HepG2 (cell line): ENCODE data around the gene SMIM45.

Source experiments
- ARNT ChIP-seq: fragments of 450-650 bp; IDR thresholded peaks from 2 replicates; pipeline ENCODE4 v1.6.1; 2017
- DPF2 ChIP-seq: sonication (generic); formaldehyde crosslinking; IDR thresholded peaks from 2 replicates; pipeline ENCODE4 v1.4.0; 2020; ENCODE audit warnings: mild to moderate bottlenecking, low read depth, missing genetic modification reagents, borderline replicate concordance
- MYNN ChIP-seq: sonication (generic); formaldehyde crosslinking; IDR thresholded peaks from 2 replicates; pipeline ENCODE4 v1.4.0; 2020; ENCODE audit warnings: mild to moderate bottlenecking, low read depth, missing genetic modification reagents
- PHF8 ChIP-seq: sonication (generic); formaldehyde crosslinking; IDR thresholded peaks from 2 replicates; pipeline ENCODE4 v1.5.0; 2020; ENCODE audit warnings: missing genetic modification reagents
- ZNF546 ChIP-seq: sonication (generic); formaldehyde crosslinking; conservative IDR thresholded peaks from 2 replicates; pipeline ENCODE4 v1.8.1; 2023; ENCODE audit warnings: mild to moderate bottlenecking, missing genetic modification reagents
- ZNF607 ChIP-seq: sonication (generic); formaldehyde crosslinking; IDR thresholded peaks from 2 replicates; pipeline ENCODE4 v1.5.1; 2020; ENCODE audit warnings: missing genetic modification reagents, mild to moderate bottlenecking, borderline replicate concordance
- ZNF674 ChIP-seq: sonication (generic); formaldehyde crosslinking; IDR thresholded peaks from 2 replicates; pipeline ENCODE4 v1.5.0; 2020; ENCODE audit warnings: low read depth, mild to moderate bottlenecking, missing genetic modification reagents
- ZNF790 ChIP-seq: sonication (generic); formaldehyde crosslinking; IDR thresholded peaks from 2 replicates; pipeline ENCODE4 v1.8.0; 2022; ENCODE audit warnings: missing genetic modification reagents, mild to moderate bottlenecking, borderline replicate concordance
- ZSCAN12 ChIP-seq: sonication (generic); formaldehyde crosslinking; IDR thresholded peaks from 2 replicates; pipeline ENCODE4 v1.9.0; 2021; ENCODE audit warnings: mild to moderate bottlenecking, missing genetic modification reagents
- TF ChIP-seq, protein P1 (sequence below): sonication (generic); formaldehyde crosslinking; IDR thresholded peaks from 2 replicates; pipeline ENCODE4 v1.5.1; 2020; ENCODE audit warnings: mild to moderate bottlenecking, missing genetic modification reagents, moderate library complexity
- TF ChIP-seq, protein P2 (sequence below): sonication (generic); formaldehyde crosslinking; IDR thresholded peaks from 2 replicates; pipeline ENCODE4 v1.4.0; 2020; ENCODE audit warnings: missing genetic modification reagents, mild to moderate bottlenecking, borderline replicate concordance
- TF ChIP-seq, protein P3 (sequence below): sonication (generic); formaldehyde crosslinking; IDR thresholded peaks from 2 replicates; pipeline ENCODE4 v1.8.1; 2023; ENCODE audit warnings: mild to moderate bottlenecking, missing genetic modification reagents
- TF ChIP-seq, protein P4 (sequence below): sonication (generic); formaldehyde crosslinking; IDR thresholded peaks from 2 replicates; pipeline ENCODE4 v1.4.0; 2020; ENCODE audit warnings: missing genetic modification reagents, borderline replicate concordance
- TF ChIP-seq, protein P5 (sequence below): sonication (generic); formaldehyde crosslinking; conservative IDR thresholded peaks from 2 replicates; pipeline ENCODE4 v1.8.0; 2022; ENCODE audit warnings: mild to moderate bottlenecking, moderate library complexity, missing genetic modification reagents

Gene SMIM45

DNA sequence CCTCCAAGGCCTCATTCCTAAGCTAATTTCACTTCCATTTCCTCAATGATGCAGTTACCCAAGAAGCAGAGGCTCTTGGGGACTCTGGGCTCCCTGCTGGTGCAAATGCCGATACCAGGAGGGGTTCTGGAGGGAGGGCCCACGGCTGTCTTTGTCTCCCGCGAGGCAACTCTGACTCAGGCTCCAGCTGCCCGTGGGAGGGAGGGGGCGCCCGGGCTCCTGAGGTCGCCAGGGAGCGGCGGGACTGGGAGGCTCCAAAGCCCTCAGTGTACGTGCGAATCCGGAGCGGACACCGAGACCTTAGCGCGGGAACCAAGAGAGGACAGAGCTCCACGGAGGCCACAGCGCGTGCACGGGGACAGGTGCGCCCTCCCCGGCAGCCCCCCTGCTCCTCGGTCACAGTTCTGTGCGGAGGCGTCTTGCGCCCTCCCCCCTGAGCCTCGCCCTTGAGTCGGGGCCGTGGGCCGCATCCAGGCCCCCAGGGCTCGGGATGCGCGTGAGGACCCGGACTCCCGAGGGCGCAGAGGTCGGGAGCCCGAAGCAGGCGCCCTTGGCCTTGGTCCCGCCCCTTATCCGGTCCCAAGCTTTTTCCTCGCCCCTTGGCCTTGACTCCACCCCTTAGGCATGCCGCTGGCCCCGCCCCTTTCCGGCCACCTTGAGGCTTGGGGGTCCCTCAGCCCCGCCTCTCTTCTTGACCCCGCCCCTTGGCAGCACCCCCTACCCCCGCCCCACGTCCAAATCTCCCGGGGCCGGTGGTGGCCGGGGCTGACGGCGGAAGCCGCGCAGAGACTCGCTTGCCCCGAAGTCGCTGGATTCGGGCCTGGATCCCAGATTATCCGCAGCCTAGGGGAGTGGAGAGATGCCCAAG is 32.4 kb upstream of the SMIM45 start (continued):
- TF ChIP-seq ARNT (no peak), DPF2 (CRISPR knock-in tag) (no peak), MYNN (CRISPR knock-in tag) (no peak), ZNF607 (CRISPR knock-in tag) (no peak), ZNF546 (CRISPR knock-in tag) (no peak), ZSCAN12 (CRISPR knock-in tag) (no peak), ZNF674 (CRISPR knock-in tag) (no peak), ZNF790 (CRISPR knock-in tag) (no peak), PHF8 (CRISPR knock-in tag) (no peak)
- TF ChIP-seq, protein P1, sequence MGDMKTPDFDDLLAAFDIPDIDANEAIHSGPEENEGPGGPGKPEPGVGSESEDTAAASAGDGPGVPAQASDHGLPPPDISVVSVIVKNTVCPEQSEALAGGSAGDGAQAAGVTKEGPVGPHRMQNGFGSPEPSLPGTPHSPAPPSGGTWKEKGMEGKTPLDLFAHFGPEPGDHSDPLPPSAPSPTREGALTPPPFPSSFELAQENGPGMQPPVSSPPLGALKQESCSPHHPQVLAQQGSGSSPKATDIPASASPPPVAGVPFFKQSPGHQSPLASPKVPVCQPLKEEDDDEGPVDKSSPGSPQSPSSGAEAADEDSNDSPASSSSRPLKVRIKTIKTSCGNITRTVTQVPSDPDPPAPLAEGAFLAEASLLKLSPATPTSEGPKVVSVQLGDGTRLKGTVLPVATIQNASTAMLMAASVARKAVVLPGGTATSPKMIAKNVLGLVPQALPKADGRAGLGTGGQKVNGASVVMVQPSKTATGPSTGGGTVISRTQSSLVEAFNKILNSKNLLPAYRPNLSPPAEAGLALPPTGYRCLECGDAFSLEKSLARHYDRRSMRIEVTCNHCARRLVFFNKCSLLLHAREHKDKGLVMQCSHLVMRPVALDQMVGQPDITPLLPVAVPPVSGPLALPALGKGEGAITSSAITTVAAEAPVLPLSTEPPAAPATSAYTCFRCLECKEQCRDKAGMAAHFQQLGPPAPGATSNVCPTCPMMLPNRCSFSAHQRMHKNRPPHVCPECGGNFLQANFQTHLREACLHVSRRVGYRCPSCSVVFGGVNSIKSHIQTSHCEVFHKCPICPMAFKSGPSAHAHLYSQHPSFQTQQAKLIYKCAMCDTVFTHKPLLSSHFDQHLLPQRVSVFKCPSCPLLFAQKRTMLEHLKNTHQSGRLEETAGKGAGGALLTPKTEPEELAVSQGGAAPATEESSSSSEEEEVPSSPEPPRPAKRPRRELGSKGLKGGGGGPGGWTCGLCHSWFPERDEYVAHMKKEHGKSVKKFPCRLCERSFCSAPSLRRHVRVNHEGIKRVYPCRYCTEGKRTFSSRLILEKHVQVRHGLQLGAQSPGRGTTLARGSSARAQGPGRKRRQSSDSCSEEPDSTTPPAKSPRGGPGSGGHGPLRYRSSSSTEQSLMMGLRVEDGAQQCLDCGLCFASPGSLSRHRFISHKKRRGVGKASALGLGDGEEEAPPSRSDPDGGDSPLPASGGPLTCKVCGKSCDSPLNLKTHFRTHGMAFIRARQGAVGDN (CRISPR knock-in tag): peak; percentile 58
- TF ChIP-seq, protein P2, sequence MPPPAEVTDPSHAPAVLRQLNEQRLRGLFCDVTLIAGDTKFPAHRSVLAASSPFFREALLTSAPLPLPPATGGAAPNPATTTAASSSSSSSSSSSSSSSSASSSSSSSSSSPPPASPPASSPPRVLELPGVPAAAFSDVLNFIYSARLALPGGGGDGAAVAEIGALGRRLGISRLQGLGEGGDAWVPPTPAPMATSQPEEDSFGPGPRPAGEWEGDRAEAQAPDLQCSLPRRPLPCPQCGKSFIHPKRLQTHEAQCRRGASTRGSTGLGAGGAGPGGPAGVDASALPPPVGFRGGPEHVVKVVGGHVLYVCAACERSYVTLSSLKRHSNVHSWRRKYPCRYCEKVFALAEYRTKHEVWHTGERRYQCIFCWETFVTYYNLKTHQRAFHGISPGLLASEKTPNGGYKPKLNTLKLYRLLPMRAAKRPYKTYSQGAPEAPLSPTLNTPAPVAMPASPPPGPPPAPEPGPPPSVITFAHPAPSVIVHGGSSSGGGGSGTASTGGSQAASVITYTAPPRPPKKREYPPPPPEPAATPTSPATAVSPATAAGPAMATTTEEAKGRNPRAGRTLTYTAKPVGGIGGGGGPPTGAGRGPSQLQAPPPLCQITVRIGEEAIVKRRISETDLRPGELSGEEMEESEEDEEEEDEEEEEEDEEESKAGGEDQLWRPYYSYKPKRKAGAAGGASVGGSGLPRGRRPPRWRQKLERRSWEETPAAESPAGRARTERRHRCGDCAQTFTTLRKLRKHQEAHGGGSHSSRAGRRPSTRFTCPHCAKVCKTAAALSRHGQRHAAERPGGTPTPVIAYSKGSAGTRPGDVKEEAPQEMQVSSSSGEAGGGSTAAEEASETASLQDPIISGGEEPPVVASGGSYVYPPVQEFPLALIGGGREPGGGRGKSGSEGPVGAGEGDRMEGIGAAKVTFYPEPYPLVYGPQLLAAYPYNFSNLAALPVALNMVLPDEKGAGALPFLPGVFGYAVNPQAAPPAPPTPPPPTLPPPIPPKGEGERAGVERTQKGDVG: no peak
- TF ChIP-seq, protein P3, sequence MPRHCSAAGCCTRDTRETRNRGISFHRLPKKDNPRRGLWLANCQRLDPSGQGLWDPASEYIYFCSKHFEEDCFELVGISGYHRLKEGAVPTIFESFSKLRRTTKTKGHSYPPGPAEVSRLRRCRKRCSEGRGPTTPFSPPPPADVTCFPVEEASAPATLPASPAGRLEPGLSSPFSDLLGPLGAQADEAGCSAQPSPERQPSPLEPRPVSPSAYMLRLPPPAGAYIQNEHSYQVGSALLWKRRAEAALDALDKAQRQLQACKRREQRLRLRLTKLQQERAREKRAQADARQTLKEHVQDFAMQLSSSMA (CRISPR knock-in tag): no peak
- TF ChIP-seq, protein P4, sequence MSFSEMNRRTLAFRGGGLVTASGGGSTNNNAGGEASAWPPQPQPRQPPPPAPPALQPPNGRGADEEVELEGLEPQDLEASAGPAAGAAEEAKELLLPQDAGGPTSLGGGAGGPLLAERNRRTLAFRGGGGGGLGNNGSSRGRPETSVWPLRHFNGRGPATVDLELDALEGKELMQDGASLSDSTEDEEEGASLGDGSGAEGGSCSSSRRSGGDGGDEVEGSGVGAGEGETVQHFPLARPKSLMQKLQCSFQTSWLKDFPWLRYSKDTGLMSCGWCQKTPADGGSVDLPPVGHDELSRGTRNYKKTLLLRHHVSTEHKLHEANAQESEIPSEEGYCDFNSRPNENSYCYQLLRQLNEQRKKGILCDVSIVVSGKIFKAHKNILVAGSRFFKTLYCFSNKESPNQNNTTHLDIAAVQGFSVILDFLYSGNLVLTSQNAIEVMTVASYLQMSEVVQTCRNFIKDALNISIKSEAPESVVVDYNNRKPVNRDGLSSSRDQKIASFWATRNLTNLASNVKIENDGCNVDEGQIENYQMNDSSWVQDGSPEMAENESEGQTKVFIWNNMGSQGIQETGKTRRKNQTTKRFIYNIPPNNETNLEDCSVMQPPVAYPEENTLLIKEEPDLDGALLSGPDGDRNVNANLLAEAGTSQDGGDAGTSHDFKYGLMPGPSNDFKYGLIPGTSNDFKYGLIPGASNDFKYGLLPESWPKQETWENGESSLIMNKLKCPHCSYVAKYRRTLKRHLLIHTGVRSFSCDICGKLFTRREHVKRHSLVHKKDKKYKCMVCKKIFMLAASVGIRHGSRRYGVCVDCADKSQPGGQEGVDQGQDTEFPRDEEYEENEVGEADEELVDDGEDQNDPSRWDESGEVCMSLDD (CRISPR knock-in tag): no peak
- TF ChIP-seq, protein P5, sequence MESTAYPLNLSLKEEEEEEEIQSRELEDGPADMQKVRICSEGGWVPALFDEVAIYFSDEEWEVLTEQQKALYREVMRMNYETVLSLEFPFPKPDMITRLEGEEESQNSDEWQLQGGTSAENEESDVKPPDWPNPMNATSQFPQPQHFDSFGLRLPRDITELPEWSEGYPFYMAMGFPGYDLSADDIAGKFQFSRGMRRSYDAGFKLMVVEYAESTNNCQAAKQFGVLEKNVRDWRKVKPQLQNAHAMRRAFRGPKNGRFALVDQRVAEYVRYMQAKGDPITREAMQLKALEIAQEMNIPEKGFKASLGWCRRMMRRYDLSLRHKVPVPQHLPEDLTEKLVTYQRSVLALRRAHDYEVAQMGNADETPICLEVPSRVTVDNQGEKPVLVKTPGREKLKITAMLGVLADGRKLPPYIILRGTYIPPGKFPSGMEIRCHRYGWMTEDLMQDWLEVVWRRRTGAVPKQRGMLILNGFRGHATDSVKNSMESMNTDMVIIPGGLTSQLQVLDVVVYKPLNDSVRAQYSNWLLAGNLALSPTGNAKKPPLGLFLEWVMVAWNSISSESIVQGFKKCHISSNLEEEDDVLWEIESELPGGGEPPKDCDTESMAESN (CRISPR knock-in tag): no peak
